Astrocyte (in vitro differentiated cells and primary cell): ENCODE measurements around the gene TRRAP. TPM values are rescaled to one million over a fixed set of nuclear protein-coding genes. Genes with fewer than 3 reads are reported as not detected.
"Not testable (repeated sequence)": the region's sequence is repeated elsewhere in the genome, so short reads cannot be mapped to it uniquely, and the experiment has no call there.

Experiments used
- DNase-seq: peaks from one replicate; pipeline ENCODE4 v3.0.0-alpha.2; 2010; ENCODE audit warnings: low read depth
- FAIRE-seq: peaks from 2 replicates; lab custom pipeline; 2011; peaks lifted over from hg19 to GRCh38; lab: Jason Lieb, UNC
- H2AFZ ChIP-seq: 2 replicates; pipeline ENCODE4 v1.6.0; 2012; ENCODE audit warnings: low read depth, low read length, inconsistent platforms
- H3K27ac ChIP-seq: 2 replicates; pipeline ENCODE4 v1.5.1; 2011; ENCODE audit warnings: low read depth, low read length, inconsistent platforms
- H3K27me3 ChIP-seq: 2 replicates; pipeline ENCODE4 v1.6.0; 2011; ENCODE audit warnings: low read length, inconsistent platforms; ENCODE audit not compliant: insufficient read depth
- H3K36me3 ChIP-seq: 2 replicates; pipeline ENCODE4 v1.5.1; 2011; ENCODE audit warnings: low read length, inconsistent platforms; ENCODE audit not compliant: insufficient read depth
- H3K4me1 ChIP-seq: 2 replicates; pipeline ENCODE4 v1.5.1; 2011; ENCODE audit warnings: low read length, inconsistent platforms; ENCODE audit not compliant: insufficient read depth
- H3K4me2 ChIP-seq: 2 replicates; pipeline ENCODE4 v1.6.0; 2012; ENCODE audit warnings: low read length, inconsistent platforms
- H3K4me3 ChIP-seq: 2 replicates; pipeline ENCODE4 v1.5.1; 2011; ENCODE audit warnings: low read depth, mild to moderate bottlenecking, low read length, inconsistent platforms; ENCODE audit not compliant: insufficient read depth
- H3K79me2 ChIP-seq: 2 replicates; pipeline ENCODE4 v1.6.0; 2012; ENCODE audit warnings: mild to moderate bottlenecking, low read length, inconsistent platforms; ENCODE audit not compliant: insufficient read depth
- H3K9ac ChIP-seq: 2 replicates; pipeline ENCODE4 v1.6.0; 2012; ENCODE audit warnings: mild to moderate bottlenecking, low read length, inconsistent platforms
- H3K9me3 ChIP-seq: 2 replicates; pipeline ENCODE4 v1.5.1; 2012; ENCODE audit warnings: low read depth, mild to moderate bottlenecking, low read length, inconsistent platforms; ENCODE audit not compliant: insufficient read depth
- H4K20me1 ChIP-seq: 2 replicates; pipeline ENCODE4 v1.6.0; 2012; ENCODE audit warnings: low read length, inconsistent platforms; ENCODE audit not compliant: insufficient read depth
- H3K27ac Mint-ChIP-seq: one replicate; pipeline ENCODE4 v1.8.0; 2021; ENCODE audit warnings: mild to moderate bottlenecking, mixed read lengths; ENCODE audit not compliant: unreplicated experiment
- H3K27me3 Mint-ChIP-seq: one replicate; pipeline ENCODE4 v1.8.0; 2021; ENCODE audit warnings: low read depth, mixed read lengths; ENCODE audit not compliant: unreplicated experiment
- H3K36me3 Mint-ChIP-seq: one replicate; pipeline ENCODE4 v1.8.0; 2021; ENCODE audit warnings: low read depth, mixed read lengths; ENCODE audit not compliant: unreplicated experiment
- H3K4me1 Mint-ChIP-seq: one replicate; pipeline ENCODE4 v1.8.0; 2021; ENCODE audit warnings: low read depth, mixed read lengths; ENCODE audit not compliant: unreplicated experiment
- H3K4me3 Mint-ChIP-seq: one replicate; pipeline ENCODE4 v1.8.0; 2021; ENCODE audit warnings: mild to moderate bottlenecking, moderate library complexity, mixed read lengths; ENCODE audit not compliant: unreplicated experiment
- H3K9me3 Mint-ChIP-seq: one replicate; pipeline ENCODE4 v1.8.0; 2021; ENCODE audit warnings: mild to moderate bottlenecking, mixed read lengths; ENCODE audit not compliant: unreplicated experiment
- EZH2 ChIP-seq: IDR thresholded peaks from 2 replicates; pipeline ENCODE4 v1.6.1; 2012; ENCODE audit warnings: mild to moderate bottlenecking, low read length, inconsistent platforms; ENCODE audit not compliant: insufficient read depth
- total RNA-seq: library from RNA; stranded (reverse); gene quantifications from 2 replicates; pipeline ENCODE4 v1.2.1, GENCODE V29; 2021
- TF ChIP-seq, protein P1 (sequence below): IDR thresholded peaks from 2 replicates; pipeline ENCODE4 v1.5.1; 2011; ENCODE audit warnings: low read depth, mild to moderate bottlenecking, inconsistent platforms, low read length, moderate library complexity; ENCODE audit not compliant: insufficient read depth

TRRAP gene
- total RNA-seq, 1 donor from 2014 or later = 33.5 TPM

DNA sequence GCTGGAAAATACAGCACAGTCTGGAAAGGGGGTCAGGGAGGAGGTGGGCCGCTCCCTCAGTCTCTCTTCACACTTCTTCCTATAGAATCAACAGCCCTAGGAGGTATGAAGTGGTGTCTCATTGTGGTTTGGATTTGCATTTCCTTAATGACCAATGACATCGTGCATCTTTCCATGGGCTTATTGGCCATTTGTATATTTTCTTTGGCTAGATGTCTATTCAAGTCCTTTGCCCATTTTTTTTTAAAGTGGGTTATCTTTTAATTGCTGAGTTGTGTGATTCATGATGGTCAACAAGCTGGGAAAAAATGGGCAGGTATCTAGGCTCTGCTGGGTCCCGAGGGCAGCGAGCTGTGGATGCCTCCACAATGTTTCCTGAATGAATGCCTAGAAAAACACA lies 37.6 kb upstream of the TRRAP start:
- no peak overlapping the region for H3K4me3 ChIP-seq
- no peak overlapping the region for H2AFZ ChIP-seq
- TF ChIP-seq, protein P1, sequence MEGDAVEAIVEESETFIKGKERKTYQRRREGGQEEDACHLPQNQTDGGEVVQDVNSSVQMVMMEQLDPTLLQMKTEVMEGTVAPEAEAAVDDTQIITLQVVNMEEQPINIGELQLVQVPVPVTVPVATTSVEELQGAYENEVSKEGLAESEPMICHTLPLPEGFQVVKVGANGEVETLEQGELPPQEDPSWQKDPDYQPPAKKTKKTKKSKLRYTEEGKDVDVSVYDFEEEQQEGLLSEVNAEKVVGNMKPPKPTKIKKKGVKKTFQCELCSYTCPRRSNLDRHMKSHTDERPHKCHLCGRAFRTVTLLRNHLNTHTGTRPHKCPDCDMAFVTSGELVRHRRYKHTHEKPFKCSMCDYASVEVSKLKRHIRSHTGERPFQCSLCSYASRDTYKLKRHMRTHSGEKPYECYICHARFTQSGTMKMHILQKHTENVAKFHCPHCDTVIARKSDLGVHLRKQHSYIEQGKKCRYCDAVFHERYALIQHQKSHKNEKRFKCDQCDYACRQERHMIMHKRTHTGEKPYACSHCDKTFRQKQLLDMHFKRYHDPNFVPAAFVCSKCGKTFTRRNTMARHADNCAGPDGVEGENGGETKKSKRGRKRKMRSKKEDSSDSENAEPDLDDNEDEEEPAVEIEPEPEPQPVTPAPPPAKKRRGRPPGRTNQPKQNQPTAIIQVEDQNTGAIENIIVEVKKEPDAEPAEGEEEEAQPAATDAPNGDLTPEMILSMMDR = no peak
- TF ChIP-seq EZH2 = no peak
- peaks cover 18% of the 10 kb centered on the region for H3K4me1 ChIP-seq
- no peak overlapping the region for H3K9ac ChIP-seq
- peak overlapping the region; percentile 2 for H3K4me2 ChIP-seq
- peak; percentile 70 for DNase-seq
- Mint-ChIP-seq H3K27ac (no peak overlapping the region), H3K4me1 (peaks cover 2% of the 10 kb centered on the region), H3K9me3 (no peaks in the 10 kb centered on the region), H3K27me3 (peaks cover 18% of the 10 kb centered on the region), H3K36me3 (no peaks in the 10 kb centered on the region), H3K4me3 (no peak overlapping the region)
- no peak for FAIRE-seq
- no peaks in the 10 kb centered on the region for H3K9me3 ChIP-seq
- H3K27ac ChIP-seq = no peak overlapping the region
- no peaks in the 10 kb centered on the region for H3K79me2 ChIP-seq
- no peaks in the 10 kb centered on the region for H3K36me3 ChIP-seq
- no peaks in the 10 kb centered on the region for H3K27me3 ChIP-seq
- no peaks in the 10 kb centered on the region for H4K20me1 ChIP-seq

DNA sequence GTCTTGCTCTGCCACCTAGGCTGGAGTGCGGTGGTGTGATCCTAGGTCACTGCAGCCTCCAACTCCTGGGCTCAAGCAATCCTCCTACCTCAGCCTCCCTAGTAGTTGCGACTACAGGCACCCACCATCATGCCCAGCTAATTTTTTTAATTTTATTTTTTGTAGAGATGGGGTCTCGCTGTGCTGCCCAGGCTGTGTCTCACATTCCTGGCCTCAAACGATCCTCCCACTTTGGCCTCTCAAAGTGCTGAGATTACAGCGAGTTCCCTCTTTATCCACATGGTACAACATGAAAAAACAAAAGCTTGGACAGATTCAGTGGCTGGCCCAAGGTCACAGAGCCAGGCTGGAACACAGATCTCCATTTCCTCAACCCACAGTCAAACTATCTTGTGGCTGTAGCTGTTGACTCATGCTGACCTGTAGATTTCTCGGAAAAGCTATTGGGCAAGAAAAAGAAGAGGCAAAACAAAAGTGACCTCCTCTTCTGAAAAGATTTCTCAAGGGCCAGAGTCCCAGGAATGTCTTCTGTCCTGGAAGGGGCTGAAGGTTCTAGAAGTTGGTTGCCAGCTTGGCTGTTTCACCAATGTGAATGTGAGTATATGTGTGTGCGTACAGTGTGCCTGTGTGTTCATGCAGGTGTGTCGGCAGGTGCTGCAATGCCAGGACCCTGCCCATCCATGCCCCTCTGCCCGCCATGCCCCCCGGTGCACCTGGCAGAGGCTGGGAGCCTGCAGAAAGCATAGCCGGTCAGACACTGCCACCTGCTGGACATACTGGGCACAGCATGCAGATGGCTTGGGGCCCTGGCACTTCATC lies 36.9 kb upstream of the TRRAP start:
- H3K4me2 ChIP-seq = peak overlapping the region; percentile 57
- H4K20me1 ChIP-seq = no peaks in the 10 kb centered on the region
- H3K27ac Mint-ChIP-seq = peak overlapping the region; percentile 6
- H3K4me1 ChIP-seq = peaks cover 18% of the 10 kb centered on the region
- H3K4me3 ChIP-seq = no peak overlapping the region
- no peaks in the 10 kb centered on the region for H3K79me2 ChIP-seq
- no peaks in the 10 kb centered on the region for H3K9me3 ChIP-seq
- no peaks in the 10 kb centered on the region for H3K27me3 ChIP-seq
- H3K9me3 Mint-ChIP-seq = no peaks in the 10 kb centered on the region
- H2AFZ ChIP-seq = no peak overlapping the region
- no peak for FAIRE-seq
- no peak overlapping the region for H3K27ac ChIP-seq
- H3K27me3 Mint-ChIP-seq = peaks cover 18% of the 10 kb centered on the region
- H3K4me1 Mint-ChIP-seq = peaks cover 2% of the 10 kb centered on the region
- peak; percentile 81 for DNase-seq
- H3K9ac ChIP-seq = no peak overlapping the region
- TF ChIP-seq, protein P1 = peak; percentile 83
- TF ChIP-seq EZH2 = no peak
- no peaks in the 10 kb centered on the region for H3K36me3 Mint-ChIP-seq
- no peaks in the 10 kb centered on the region for H3K36me3 ChIP-seq
- no peak overlapping the region for H3K4me3 Mint-ChIP-seq

DNA sequence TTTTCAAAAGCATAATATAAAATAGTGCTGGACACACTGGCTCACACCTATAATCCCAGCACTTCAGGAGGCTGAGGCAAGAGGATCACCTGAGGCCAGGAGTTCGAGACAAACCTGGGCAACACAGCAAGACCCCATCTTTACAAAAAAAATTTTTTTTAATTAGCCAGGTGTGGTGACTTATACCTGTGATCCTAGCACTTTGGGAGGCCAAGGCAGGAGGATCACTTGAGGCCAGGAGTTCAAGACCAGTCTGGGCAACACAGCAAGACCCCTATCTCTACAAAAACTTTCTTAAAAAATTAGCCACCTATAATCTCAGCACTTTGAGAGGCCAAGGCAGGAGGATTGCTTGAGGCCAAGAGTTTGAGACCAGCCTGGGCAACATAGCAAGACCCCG lies 35.8 kb upstream of the TRRAP start:
- not testable (repeated sequence) for H2AFZ ChIP-seq, H3K27me3 ChIP-seq, H3K9me3 ChIP-seq, H3K9me3 Mint-ChIP-seq, DNase-seq, H3K4me1 Mint-ChIP-seq, H3K4me3 ChIP-seq, H3K4me2 ChIP-seq, H3K27ac Mint-ChIP-seq, H3K36me3 ChIP-seq, FAIRE-seq, H3K36me3 Mint-ChIP-seq, H3K9ac ChIP-seq, H3K4me3 Mint-ChIP-seq, H4K20me1 ChIP-seq, H3K27ac ChIP-seq, H3K79me2 ChIP-seq
- H3K27me3 Mint-ChIP-seq = peaks cover 18% of the 10 kb centered on the region
- peaks cover 15% of the 10 kb centered on the region for H3K4me1 ChIP-seq
